Activated CD4-positive, alpha-beta T cell treated with anti-CD3 and anti-CD28 coated beads, Interleukin-2, Interleukin-6, amounts not matched to agents 100 ng/mL and 50 ng/mL, durations not matched to agents 16 hours and 8 hours (primary cell): Measurements from ENCODE around the gene TRIM51.
"Not testable (repeated sequence)": the region's sequence is repeated elsewhere in the genome, so short reads cannot be mapped to it uniquely, and the experiment has no call there.

Experiments used
- DNase-seq: peaks from one replicate; pipeline ENCODE4 v3.0.0-alpha.2; 2020

Gene TRIM51, protein sequence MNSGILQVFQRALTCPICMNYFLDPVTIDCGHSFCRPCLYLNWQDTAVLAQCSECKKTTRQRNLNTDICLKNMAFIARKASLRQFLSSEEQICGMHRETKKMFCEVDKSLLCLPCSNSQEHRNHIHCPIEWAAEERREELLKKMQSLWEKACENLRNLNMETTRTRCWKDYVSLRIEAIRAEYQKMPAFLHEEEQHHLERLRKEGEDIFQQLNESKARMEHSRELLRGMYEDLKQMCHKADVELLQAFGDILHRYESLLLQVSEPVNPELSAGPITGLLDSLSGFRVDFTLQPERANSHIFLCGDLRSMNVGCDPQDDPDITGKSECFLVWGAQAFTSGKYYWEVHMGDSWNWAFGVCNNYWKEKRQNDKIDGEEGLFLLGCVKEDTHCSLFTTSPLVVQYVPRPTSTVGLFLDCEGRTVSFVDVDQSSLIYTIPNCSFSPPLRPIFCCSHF

DNA sequence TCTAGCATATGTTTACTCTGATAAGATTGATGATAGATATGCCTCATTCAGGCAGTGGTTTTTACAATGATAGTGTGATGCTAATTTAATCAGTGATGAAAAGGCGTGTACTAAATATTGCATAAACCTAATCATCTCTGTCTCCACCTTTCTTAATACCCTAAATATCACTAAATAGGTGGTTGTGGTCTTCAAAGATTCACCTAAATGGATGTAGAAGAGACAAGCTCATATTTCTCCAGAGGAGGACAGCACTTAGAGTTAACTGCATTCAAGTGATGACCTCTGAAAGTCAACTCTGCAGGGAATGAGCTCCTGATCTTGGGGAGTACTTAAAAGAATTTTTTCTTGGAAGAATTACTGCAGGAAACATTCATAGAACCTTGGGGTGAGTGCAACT, at the start of gene TRIM51:
TSS of gene TRIM51 (plus strand) at position 301 of the 400 bp plus-strand sequence. CDS start 2,132 bp downstream, outside the sequence.
- DNase-seq, result not testable (repeated sequence)

DNA sequence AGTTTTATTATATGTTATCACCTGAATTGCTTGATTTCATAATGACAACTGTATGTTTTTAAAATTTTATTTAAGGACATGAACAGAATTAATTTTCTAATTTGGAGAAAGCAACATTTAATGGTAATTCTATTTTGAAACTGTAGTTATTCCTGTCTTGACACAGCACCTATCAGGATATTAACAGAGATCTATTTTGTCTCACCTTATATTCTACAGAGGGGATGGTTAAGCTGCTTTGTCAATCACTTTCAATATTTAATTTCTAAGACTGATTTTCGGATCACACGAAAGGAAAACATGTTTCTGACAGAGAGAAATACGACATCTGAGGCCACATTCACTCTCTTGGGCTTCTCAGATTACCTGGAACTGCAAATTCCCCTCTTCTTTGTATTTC, 44.6 kb upstream of the TRIM51 start, which contains the start of gene OR5D16:
TSS of gene OR5D16 (plus strand) at position 301 of the 400 bp plus-strand sequence. CDS start at position 301, 0 bp downstream.
- DNase-seq, result no peak

DNA sequence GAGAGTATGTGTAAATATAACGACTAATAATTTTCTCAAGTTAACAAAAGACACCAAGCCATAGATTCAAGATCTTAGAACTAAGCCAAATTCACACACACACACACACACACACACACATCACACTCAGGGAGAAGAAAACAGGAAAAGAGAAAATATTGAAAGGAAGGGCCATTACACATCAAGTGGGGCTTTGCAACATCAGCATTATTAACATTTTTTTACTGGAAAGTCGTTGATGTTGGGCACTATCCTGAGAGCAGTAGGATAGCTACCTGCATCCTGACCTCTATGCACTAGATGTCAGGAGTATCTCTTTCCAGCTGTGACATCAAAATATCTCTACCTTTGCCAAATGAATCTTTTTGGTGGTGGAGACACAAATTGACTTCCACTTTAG, 35.6 kb upstream of the TRIM51 start:
- DNase-seq, result no peak

DNA sequence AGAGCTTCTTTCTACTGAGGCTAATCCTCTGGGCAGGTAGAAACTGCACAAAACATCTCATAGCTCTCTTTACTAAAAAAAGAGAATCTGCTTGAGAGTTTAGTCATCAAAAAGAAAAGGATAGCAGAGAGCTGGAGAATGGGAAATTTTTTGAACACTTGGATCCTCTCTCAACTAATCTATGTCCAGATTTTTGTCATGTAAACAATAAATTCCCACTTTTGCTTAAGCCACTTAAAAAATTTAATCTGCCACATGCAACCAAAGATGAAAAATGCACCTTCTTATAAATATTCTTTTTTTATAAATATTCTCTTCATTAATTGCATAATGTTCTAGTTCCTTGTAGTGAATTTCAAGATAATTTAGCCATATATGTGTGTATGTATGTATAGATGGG, 34.1 kb upstream of the TRIM51 start:
- no peak for DNase-seq

DNA sequence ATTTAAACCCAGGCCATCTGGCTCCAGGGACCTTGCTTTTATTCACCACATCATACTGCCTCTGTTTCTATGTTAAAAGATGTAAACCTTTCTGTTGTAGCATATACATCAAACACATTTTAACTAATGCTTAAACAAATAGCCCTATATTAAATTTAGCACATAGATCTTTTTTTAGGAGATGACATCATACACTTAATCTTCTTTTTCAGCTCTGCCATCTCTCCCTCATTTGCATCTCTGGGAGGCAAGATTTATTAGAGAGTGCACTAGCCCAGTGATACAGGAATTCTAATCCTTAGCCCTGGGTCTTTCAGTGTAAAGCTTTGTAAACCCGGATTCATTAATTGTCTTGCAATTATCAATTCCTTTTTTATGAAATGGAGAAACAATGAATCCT, 31.0 kb upstream of the TRIM51 start:
- DNase-seq, result no peak

DNA sequence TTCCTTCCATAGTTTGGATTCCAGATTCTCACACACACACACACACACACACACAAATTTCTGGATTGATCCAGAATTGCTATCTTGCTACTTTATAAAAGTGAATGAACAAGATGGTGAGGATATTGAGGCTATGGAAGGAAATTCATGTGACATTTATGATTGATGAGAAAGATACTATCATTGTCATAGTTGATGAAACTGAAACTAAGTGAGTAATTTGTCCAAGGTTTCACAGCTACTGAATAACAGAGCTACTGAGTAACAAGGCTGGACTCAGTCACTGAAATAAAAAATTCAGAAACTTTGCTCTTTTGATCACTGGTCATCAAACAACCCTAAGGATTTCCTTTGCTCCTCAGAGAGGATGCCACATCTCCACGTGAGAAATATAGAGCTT, 28.4 kb upstream of the TRIM51 start:
- no peak for DNase-seq

DNA sequence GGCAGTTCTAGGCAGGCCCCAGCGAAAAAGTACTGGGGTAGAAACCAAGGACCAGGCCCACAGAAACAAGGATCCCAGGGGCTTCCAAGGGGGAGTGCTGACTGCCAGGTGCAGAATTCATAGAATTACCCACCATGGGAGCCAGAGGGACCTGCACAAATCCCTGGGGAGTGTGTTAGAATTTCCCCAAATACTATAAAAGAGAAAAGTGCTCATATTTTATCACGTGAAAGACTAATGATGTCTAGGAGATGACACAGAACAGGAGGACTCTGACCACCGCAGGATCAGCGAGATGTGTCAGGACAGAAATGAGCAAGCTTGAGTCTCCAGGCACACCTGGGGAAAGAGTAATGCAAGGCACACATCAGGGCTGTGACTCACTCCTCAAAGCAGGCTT, 15.7 kb upstream of the TRIM51 start:
- DNase-seq, result not testable (repeated sequence)

DNA sequence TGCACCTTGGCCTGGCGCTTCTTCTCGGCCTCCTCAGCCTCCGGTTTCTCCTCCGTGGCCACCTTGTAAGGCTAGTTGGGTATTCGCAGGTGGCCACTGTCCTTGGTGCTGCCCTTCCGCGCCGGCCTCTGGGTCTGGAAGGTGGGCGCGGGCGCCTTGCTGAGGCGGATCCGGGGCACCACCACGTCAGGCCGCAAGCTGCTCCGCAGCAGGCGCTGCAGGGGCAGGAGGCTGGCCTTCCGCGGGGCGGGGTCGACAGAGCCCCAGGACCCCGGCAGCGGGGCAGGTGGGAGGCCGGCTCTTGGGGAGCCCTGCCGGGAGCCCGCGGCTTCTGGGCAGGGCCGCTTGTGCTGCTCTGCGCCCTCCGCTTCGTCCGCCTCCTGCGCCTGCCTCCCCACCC, 10.4 kb upstream of the TRIM51 start:
- DNase-seq, result not testable (repeated sequence)

DNA sequence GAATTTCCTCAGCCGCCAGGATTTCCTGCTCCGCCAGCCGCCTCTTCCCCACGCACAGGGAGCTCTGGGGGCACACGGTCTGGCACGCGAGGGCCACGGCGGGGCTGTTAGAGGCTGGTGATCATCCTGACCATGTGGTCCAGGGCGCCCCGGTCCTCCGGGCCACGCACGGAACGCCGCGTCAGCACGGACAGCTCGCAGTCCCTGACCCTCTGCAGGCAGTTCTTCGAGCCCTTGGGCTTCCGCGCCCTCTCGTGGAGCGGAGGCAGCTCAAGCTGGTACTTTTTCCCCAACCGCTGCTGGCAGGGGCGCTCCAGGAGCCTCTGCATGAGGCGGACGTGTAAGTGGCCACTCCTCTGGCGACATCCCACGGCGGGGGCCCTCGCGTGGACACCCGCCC, 10.0 kb upstream of the TRIM51 start:
- DNase-seq, result not testable (repeated sequence)

DNA sequence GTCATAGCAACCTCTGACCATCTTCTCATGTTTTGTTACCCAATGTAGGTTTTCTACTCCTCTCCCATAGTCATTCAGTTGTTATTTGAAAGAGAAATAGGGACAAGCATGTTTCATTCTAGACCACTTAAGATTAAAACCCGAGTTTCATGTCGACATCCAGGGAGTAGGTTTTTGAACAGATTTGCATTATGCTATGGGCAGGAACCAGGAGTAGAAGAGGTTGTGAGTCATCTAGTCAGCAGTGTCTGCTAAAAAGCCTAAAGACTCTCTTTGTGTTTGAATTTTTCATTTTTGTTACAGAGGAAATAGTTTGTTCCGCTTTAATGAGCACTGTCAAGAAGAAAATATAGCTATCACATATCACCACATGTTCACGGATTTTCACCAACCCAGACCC, 1.9 kb downstream of the TRIM51 start:
- not testable (repeated sequence) for DNase-seq

DNA sequence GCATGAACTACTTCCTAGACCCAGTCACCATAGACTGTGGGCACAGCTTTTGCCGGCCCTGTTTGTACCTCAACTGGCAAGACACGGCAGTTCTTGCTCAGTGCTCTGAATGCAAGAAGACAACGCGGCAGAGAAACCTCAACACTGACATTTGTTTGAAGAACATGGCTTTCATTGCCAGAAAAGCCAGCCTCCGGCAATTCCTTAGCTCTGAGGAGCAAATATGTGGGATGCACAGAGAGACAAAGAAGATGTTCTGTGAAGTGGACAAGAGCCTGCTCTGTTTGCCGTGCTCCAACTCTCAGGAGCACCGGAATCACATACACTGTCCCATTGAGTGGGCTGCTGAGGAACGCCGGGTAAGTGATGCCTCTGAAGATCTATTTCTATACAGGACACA, 2.4 kb downstream of the TRIM51 start:
- not testable (repeated sequence) for DNase-seq

DNA sequence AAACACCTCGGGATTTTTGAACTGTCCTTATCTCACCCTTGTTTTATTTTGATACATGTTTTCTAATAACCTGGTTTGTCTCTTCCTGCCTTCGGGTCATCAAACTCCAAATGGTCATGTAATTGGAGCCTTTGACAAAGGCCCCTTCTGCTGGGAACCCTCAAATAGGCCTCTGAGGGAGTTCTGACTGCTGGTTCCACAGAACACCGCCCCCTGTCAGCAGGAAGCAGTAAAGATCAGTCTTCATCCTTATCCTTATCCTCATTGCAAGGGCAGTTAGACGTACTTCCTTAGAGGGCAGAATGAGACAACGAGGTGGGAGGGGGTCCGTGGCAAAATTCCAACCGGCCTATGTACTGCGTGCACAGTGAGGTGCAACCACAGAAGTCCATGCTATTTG, 12.1 kb downstream of the TRIM51 start:
- no peak for DNase-seq

DNA sequence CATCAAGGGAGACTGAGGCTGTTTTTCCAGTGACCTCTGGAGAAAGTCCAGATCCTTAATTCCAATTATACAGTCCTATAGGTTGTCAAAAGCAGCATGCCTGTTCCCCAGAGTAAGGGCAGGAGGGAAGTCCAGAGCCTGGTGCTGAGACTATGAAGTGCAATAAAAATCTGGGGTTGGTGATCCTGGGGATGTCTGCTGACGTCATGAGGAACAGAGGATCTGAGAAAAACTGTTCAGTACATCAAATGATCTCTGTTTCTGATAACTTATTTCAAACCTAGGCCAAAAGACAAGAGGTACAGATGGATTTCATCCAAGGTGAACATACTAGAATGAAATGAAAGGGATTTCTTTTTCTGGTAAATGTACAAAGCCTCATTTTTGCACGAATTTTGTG, 19.2 kb downstream of the TRIM51 start:
- DNase-seq, result no peak

DNA sequence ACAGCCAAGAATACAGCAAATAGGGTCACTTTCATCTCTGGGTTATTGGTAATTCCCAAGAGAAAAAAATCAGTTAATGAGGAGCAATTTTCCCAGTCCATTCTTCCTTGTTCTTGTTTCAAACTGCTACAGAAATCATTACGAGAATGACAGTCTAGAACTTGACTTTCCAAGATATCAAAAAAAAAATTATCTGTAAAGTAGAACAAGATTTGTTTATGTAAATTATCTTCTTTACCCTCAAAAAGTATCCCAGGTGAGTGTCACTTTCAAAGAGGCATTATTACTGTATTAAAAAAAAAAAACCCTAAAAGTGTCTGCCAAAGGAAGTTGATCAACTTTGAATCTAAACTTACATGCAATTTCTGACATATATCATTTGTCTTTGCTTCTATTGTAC, 31.4 kb downstream of the TRIM51 start, which contains the start of gene OR5W2:
TSS of gene OR5W2 (minus strand) at position 101 of the 400 bp plus-strand sequence. CDS start at position 101, 0 bp downstream.
- no peak for DNase-seq

DNA sequence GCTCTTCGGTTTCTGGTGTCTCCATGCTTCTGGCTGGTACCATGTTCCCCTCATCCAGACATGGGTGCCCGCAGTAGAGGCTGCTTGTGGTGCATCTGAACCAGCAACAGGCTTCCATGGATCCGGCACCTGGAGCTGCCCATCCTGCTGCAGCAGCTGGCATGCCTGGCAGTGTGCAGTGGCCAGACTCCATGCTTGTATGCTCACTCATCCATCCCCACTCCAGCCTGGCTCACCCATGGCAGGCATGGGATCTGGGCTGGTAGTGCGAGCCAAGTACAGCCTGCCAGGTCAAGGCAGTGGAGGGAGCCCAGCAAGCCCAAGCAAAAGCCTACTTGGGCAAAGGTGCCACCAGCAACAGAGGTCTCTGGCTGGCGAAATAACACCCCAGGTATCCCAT, 37.4 kb downstream of the TRIM51 start:
- DNase-seq, result no peak

DNA sequence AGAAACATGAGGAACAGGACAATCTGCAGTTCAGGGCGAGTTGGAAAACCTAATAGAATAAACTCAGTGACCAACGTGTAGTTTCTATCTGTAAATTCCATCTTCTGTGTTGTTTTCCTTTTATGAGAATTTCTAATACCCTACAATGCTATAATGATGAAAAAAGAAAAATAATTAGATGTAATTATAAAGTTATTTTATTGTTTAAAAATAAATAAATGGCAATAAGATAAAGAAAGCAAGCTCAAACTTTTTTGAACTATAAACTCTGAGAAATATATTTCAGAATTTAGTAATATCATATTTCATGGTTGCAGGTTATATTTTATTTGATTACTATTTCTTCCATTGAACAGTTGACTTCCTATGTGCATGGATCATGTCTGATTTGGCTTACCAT, 53.2 kb downstream of the TRIM51 start, which contains the start of gene OR5I1:
TSS of gene OR5I1 (minus strand) at position 101 of the 400 bp plus-strand sequence. CDS start at position 101, 0 bp downstream.
- DNase-seq, result no peak
